HG03571 (cell line): ENCODE data around the gene RETN.
"Not testable (repeated sequence)": the region's sequence is repeated elsewhere in the genome, so short reads cannot be mapped to it uniquely, and the experiment has no call there.

Experiments
- ATAC-seq: cut with Tn5 transposase; IDR thresholded peaks from one replicate; pipeline ENCODE4 v1.9.1; 2021; ENCODE audit not compliant: unreplicated experiment

Gene RETN

GRCh38 chr19:7637374-7638256 lies 31.2 kb upstream of the RETN start:
- ATAC-seq: no peak

GRCh38 chr19:7638802-7639465 lies 29.9 kb upstream of the RETN start:
- ATAC-seq: no peak

GRCh38 chr19:7639863-7640348 lies 28.9 kb upstream of the RETN start:
- no peak for ATAC-seq

DNA sequence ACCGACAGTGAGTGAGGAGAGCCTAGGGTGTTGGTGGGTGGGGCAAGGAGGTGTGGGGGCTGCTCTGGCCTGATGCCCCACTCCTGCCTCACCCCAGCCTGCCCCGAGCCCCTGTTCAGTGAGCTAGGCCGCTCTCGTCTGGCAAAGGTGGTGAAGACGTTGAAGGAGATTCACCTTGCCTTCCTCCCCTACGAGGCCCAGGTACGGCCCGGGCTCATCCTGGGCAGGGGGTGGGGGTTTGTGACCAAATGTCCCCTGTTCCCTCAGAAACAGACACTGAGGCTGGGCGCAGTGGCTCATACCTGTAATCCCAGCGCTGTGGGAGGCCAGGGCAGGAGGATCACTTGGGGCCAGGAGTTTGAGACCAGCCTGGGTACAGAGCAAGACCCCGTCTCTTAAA lies 28.0 kb upstream of the RETN start:
- no peak for ATAC-seq

DNA sequence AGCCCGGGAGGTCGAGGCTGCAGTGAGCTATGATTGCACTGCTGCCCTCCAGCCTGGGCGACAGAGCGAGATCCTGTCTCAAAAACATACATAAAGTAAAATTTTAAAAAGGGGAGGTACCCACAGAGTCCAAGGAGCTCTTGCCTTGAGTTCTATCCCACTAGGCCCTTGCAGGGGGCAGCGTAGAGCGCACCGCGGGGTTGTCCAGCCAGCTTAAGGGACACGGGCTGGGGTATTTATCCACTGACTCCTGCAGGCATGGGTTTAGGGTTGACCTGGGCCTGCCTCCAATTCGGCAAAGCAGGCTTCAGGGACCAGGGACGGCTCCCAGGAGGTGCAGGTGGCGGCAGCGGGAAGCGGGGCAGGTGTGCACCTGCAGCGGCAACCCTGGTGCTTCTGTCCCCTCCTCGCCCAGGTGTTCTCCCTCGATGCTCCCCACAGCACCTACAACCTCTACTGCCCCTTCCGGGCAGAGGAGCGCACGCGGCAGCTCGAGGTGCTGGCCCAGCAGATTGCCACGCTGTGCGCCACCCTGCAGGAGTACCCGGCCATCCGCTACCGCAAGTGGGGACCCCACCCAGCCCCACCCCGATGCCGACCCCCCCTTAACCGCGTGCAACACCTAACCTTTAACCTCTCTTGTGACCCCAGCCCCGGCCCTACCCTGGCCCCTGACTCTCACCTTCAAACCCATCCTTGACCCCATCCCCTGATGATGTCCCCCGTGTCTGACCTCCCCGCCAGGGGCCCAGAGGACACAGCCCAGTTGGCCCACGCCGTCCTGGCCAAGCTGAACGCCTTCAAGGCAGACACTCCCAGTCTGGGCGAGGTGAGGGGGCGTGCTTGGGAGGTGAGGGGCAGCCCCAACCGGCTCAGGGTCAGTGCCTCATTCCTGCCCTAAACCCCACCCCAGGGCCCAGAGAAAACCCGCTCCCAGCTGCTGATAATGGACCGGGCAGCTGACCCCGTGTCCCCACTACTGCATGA lies 27.3 kb upstream of the RETN start:
- ATAC-seq: no peak

DNA sequence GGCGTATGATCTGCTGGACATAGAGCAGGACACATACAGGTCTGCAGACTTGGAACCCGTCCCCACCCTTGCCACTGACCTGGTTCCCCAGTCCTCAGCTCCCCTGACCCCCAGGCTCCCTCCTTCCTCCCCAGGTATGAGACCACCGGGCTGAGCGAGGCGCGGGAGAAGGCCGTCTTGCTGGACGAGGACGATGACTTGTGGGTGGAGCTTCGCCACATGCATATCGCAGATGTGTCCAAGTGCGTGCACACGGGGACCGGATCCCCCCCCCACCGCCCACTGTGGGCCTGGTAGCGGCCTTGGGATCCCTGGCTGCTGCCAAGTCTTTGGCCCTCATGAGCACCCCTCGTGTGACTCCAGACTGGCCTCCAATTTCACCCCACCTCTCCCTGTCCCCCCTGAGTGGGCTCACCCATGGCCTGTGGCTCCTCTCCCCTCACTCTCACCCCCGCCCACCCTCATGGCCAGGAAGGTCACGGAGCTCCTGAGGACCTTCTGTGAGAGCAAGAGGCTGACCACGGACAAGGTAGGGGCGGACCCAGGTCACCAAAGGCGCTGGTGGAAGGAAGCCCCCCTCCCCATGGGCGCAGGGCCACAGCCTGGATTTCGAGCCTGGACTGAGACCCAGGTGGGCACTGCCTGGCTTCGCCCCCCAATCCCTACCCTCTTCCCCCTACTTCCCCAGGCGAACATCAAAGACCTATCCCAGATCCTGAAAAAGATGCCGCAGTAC lies 26.4 kb upstream of the RETN start:
- ATAC-seq: no peak

- ATAC-seq: no peak
Observed at GRCh38 chr19:7643031-7643415, 25.8 kb upstream of the RETN start.

DNA sequence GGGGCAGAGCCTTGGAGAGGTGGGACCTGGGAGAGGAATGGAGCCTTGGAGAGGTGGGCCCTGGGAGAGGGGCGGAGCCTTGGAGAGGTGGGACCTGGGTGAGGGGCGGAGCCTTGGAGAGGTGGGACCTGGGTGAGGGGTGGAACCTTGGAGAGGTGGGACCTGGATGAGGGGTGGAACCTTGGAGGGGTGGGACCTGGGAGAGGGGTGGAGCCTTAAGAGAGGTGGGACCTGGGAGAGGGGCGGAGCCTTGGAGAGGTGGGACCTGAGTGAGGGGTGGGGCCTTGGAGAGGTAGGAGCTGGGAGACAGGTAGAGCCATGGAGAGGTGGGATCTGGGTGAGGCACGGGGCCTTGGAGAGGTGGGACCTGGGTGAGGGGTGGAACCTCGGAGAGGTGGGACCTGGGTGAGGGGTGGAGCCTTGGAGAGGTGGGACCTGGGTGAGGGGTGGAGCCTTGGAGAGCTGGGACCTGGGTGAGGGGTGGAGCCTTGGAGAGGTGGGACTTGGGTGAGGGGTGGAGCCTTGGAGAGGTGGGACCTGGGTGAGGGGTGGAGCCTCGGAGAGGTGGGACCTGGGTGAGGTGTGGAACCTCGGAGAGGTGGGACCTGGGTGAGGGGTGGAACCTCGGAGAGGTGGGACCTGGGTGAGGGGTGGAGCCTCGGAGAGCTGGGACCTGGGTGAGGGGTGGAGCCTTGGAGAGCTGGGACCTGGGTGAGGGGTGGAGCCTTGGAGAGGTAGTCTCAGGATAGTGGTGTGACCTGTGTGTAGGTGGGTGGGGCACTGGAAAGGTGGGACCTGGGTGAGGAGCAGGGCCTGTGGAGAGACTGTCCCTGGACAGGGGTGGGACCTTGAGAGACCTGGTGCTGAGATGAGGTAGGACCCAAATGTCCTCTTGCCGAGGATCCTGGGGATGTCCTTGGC lies 25.0 kb upstream of the RETN start:
- ATAC-seq: not testable (repeated sequence)

DNA sequence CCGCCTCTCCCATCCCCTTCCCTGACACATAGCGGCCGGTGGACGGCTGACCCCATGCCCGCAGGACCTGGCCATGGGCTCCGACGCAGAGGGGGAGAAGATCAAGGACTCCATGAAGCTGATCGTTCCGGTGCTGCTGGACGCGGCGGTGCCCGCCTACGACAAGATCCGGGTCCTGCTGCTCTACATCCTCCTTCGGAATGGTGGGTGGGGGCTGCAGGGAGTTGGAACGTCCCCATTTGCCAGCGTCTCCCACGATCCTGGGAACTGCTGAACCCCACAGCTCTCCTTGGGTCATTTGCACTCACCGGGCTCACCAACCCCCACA lies 24.3 kb upstream of the RETN start:
- no peak for ATAC-seq

DNA sequence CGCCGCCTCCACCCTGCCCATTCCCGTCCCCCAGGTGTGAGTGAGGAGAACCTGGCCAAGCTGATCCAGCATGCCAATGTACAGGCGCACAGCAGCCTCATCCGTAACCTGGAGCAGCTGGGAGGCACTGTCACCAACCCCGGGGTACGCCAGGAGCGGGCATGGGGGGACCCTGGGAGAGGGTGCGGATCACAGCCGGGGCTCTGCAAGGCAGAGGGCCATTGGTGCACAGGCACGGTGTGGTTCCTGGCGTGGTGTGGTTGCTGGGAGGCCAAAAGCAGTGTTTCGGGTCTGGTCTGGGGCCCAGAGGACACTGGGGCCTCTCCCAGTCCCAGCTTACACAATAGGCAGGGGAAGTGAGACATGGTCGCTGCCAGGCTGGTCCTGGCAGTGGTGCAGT lies 23.7 kb upstream of the RETN start:
- ATAC-seq: no peak

DNA sequence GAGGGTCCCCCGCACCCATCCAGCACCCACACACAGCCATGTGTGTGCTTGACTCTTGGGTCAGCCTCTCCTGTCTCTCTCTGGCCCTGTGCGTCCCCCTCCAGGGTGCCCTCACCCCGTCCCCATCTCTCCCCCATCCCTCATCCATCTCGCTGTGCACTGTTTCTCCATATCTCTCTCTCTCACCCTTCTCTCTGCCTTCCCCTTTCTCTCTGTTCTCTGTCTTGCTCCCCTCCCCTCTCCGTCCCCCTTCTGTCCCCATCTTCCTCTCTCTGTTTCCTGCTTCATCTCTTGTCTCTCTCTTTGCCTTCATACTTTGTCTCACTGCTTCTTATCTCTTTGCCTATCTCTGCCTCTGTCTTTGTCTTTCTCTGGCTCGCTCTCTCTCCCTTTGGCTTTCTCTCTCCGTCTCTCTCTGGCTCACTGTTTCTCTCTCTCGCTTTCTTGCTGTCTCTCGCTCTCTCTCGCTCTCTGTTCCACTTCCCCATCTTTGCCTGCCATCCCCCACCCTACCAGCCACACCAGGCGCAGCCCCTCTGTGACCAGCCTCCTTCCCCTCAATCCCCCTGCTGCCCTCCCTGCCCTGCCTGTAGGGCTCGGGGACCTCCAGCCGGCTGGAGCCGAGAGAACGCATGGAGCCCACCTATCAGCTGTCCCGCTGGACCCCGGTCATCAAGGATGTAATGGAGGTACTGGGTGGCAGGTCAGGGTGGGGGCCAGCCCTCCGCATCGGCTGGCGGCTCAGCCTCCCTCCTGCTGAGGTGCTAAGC lies 23.0 kb upstream of the RETN start:
- ATAC-seq: no peak

DNA sequence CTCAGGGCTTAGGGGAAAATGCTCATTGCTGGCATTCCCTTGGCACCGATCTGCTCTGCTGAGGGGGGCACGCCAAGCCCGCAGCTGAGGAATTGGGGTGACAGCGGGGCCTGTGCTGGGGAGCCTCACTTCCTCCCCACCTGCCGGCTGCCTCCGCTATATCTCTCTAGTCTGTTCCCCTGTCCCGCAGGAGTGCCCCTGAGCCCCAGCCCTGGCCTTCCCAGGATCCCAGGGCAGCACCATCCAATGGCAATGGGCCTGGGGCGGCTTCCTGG lies 22.5 kb upstream of the RETN start:
- ATAC-seq: no peak

DNA sequence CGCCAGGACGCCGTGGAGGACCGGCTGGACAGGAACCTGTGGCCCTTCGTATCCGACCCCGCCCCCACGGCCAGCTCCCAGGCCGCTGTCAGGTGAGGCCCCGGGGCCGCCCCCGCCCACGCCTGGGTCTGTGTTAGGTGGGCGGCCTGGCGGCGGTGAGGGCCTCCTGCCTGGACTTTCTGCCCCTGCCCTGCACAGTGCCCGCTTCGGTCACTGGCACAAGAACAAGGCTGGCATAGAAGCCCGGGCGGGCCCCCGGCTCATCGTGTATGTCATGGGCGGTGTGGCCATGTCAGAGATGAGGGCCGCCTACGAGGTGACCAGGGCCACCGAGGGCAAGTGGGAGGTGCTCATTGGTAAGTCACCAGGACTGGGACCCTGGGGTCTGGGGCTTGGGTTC lies 21.7 kb upstream of the RETN start:
- no peak for ATAC-seq

- no peak for ATAC-seq
Observed at GRCh38 chr19:7648265-7649014, 20.4 kb upstream of the RETN start.

GRCh38 chr19:7650148-7650547 lies 18.7 kb upstream of the RETN start:
- ATAC-seq: no peak

GRCh38 chr19:7652061-7652641 lies 16.7 kb upstream of the RETN start:
- ATAC-seq: no peak

- ATAC-seq: no peak
Observed at GRCh38 chr19:7654401-7654800, 14.4 kb upstream of the RETN start.

DNA sequence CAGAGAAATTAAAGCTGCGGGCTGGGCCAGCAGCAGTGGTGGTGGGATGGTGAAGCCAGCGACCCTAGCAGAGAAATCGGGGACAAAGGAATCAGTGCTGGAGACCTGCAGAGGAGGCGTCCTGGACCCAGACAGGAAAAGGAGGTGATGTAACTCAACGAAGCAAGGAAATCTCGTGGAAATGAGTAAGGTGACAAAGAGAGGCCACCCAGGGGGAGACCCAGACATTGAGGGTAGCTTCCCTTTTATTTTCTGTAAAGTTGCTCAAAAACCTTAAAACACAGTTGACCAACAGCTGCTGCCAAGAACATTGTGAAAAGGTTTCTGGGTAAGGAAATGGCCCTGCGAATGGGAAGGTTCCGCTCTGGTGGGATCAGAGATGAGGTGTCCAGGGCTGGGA lies 13.3 kb upstream of the RETN start:
- ATAC-seq: no peak
